Nephron (organoid): ENCODE data around the gene AP3M1.
"Not testable (repeated sequence)": the region's sequence is repeated elsewhere in the genome, so short reads cannot be mapped to it uniquely, and the experiment has no call there.

Experiments used
- H3K27ac Mint-ChIP-seq, 3 experiments: 2 replicates each; pipeline ENCODE4 v1.8.0; 2020; ENCODE audit warnings: mixed read lengths in 3 of 3, mild to moderate bottlenecking in 2 of 3, moderate library complexity in 1 of 3
- H3K27me3 Mint-ChIP-seq: 2 replicates; pipeline ENCODE4 v1.8.0; 2021; ENCODE audit warnings: low read depth, mild to moderate bottlenecking, moderate library complexity, mixed read lengths
- H3K36me3 Mint-ChIP-seq: 2 replicates; pipeline ENCODE4 v1.8.0; 2020; ENCODE audit warnings: low read depth, mixed read lengths
- H3K4me1 Mint-ChIP-seq: 2 replicates; pipeline ENCODE4 v1.8.0; 2020; ENCODE audit warnings: mixed read lengths
- H3K4me3 Mint-ChIP-seq, 3 experiments: 2 replicates each; pipeline ENCODE4 v1.8.0; 2020; ENCODE audit warnings: mild to moderate bottlenecking in 3 of 3, mixed read lengths in 3 of 3, moderate library complexity in 2 of 3
- H3K9me3 Mint-ChIP-seq: 2 replicates; pipeline ENCODE4 v1.8.0; 2020; ENCODE audit warnings: mixed read lengths
- CTCF ChIP-seq, 3 experiments: fragments of 200-600 bp; sonication (generic); IDR thresholded peaks; one replicate each; pipeline ENCODE4 v1.5.0; 2021; ENCODE audit warnings: antibody characterized with exemption in 3 of 3; ENCODE audit not compliant: unreplicated experiment in 3 of 3

AP3M1 gene

GRCh38 chr10:74153676-74154075, 3.0 kb upstream of the AP3M1 start:
- Mint-ChIP-seq H3K27ac (peak overlapping the region in 1 of 3 experiments; percentile 15), H3K36me3 (no peaks in the 10 kb centered on the region), H3K4me1 (peaks cover 35% of the 10 kb centered on the region), H3K27me3 (no peaks in the 10 kb centered on the region), H3K4me3 (peak overlapping the region in 1 of 3 experiments; percentile 71), H3K9me3 (no peaks in the 10 kb centered on the region)
- no peak for TF ChIP-seq CTCF (IDR thresholded peaks at IDR 0.05; ENCODE audit: unreplicated experiment in 3 of 3)

- H3K9me3 Mint-ChIP-seq: no peaks in the 10 kb centered on the region
- TF ChIP-seq CTCF (IDR thresholded peaks at IDR 0.05; ENCODE audit: unreplicated experiment in 3 of 3): peak in 1 of 3 experiments; percentile 19
- H3K27ac Mint-ChIP-seq: peak overlapping the region in 1 of 3 experiments; percentile 15
- H3K4me3 Mint-ChIP-seq: peak overlapping the region; percentile 18 to 71 (median 58)
- no peaks in the 10 kb centered on the region for H3K27me3 Mint-ChIP-seq
- peaks cover under 1% of the 10 kb centered on the region for H3K36me3 Mint-ChIP-seq
- peaks cover 36% of the 10 kb centered on the region for H3K4me1 Mint-ChIP-seq
These were observed 2.5 kb upstream of the AP3M1 start for GRCh38 chr10:74153123-74153522.

DNA sequence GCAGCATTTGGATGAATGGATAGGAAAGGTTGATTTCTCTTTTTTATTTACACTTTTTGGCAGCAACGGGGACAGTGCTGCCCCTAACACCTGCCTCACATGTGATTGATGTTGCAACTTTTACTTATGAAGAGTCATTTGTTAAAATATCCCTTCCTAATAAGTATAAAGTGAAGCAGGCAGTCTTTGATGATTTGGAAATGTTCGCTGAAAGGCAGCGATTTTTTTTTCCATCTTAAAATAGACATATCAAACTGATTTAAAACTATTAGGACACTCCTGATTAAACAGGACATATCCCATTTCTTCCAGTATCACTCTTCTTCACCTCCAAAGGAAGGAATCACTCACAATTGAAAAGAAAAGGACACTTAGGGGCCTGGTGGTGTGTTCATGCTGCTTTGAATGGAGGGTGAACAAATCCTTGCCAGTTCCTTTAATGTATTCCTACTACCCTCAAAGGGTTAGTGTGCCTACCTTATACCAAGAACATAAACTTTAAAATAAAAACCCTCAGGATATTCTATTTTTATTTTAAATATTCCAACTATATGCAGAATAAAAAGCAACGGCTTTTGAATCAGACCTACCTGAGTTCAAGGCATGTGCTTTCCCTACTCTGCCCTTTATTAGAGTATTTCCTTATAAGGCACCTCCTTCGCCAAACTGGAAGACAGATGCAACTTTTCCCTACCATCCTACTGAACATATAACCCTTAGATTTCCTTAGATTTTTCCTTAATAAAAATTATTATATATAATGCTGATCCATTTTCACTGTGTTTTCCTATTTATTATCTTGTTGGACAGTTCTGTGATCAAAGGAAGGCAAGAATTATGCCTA, 1.5 kb upstream of the AP3M1 start:
- peaks cover 5% of the 10 kb centered on the region for H3K36me3 Mint-ChIP-seq
- H3K9me3 Mint-ChIP-seq: no peaks in the 10 kb centered on the region
- no peak overlapping the region for H3K4me3 Mint-ChIP-seq
- no peaks in the 10 kb centered on the region for H3K27me3 Mint-ChIP-seq
- peak overlapping the region in 2 of 3 experiments; percentile 30 to 45 for H3K27ac Mint-ChIP-seq
- H3K4me1 Mint-ChIP-seq: peaks cover 39% of the 10 kb centered on the region
- no peak for TF ChIP-seq CTCF (IDR thresholded peaks at IDR 0.05; ENCODE audit: unreplicated experiment in 3 of 3)

DNA sequence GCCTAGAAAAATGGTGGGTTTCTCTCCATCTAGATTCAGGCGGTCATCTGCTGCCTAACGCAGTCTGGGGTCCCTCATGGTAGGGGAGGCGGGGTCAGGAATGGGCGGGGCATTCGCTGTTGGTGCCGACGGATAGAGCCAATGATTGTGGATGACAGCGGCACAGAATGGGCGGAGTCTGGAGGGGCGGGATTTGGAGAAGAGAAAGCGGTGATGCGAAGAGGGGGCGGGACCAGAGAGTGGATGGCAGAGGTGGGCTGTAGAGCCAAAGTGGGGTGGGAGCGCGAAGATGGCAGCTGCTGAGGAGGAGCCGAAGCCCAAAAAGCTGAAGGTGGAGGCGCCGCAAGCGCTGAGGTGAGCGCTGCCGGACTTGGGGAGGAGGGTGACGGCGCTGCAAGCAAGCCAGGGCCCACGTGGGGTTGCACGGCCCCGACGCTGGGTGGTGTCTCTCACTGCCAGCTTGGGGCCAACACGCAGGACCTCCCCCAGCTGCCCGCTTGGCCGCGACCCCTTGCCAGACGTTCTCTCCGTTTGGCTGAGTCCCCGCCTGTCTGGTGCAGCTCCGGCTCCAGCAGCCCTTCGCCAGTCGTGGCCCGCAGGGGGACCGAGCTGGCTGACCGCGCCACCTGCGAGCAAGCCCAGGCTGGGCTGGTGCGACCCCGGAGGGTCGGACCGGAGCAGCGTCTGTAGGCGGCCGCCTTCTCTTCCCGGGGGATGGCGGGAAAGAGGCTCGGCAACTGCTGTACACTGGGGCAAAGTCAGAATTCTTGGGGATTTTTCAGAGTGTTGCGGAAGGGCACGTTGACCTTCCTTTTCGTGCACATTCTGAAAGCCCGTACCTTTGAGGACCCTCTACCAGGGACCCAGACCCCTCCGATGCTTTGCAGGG, 606 bp upstream of the AP3M1 start, which contains the start of gene ADK:
Gene ADK (plus strand): TSS at position 232 of the 889 bp plus-strand sequence. CDS start 58 bp downstream, at position 290.
- Mint-ChIP-seq H3K36me3 (peaks cover 11% of the 10 kb centered on the region), H3K27ac (peak within 1 kb of the TSS in 2 of 3 experiments; percentile 30 to 45), H3K9me3 (no peaks in the 10 kb centered on the region), H3K27me3 (no peaks in the 10 kb centered on the region), H3K4me3 (no peak within 1 kb of the TSS), H3K4me1 (peaks cover 37% of the 10 kb centered on the region)
- peak; percentile 48 to 57 (median 52) for TF ChIP-seq CTCF (IDR thresholded peaks at IDR 0.05; ENCODE audit: unreplicated experiment in 3 of 3)

- not testable (repeated sequence) for H3K27me3 Mint-ChIP-seq, H3K27ac Mint-ChIP-seq, H3K9me3 Mint-ChIP-seq
- H3K4me3 Mint-ChIP-seq: peak overlapping the region in 2 of 3 experiments; percentile 51 to 54
- peaks cover 27% of the 10 kb centered on the region for H3K4me1 Mint-ChIP-seq
- peaks cover 19% of the 10 kb centered on the region for H3K36me3 Mint-ChIP-seq
These were observed 3.6 kb downstream of the AP3M1 start for GRCh38 chr10:74146980-74147379.

DNA sequence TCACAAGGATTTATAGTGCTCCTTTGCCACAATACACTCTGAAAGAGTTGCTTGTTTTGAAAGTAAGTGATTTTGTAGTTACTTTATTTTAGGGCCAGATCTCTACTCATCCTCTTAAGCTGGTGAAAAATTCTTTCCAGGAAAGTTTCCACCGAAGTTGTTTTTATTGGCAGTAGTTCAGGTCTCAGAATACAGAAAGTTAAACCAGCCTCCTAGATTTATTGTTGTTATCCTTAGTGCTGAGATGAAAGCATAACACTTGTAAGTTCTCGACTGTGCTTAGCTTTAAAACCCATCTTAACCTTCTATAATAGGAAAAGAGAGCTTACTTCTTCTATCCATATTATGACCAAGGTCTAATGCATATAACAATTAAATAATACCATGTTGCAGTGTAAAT, 5.5 kb downstream of the AP3M1 start:
- no peaks in the 10 kb centered on the region for H3K9me3 Mint-ChIP-seq
- H3K4me1 Mint-ChIP-seq: peaks cover 27% of the 10 kb centered on the region
- no peak for TF ChIP-seq CTCF (IDR thresholded peaks at IDR 0.05; ENCODE audit: unreplicated experiment in 3 of 3)
- peak overlapping the region; percentile 1 to 41 (median 29) for H3K4me3 Mint-ChIP-seq
- peak overlapping the region; percentile 5 to 80 (median 78) for H3K27ac Mint-ChIP-seq
- H3K27me3 Mint-ChIP-seq: no peaks in the 10 kb centered on the region
- H3K36me3 Mint-ChIP-seq: peaks cover 27% of the 10 kb centered on the region
